CD4-positive, alpha-beta T cell (primary cell): ENCODE results near the gene SHOC1. TPM values are rescaled to one million over a fixed set of nuclear protein-coding genes. Genes with fewer than 3 reads are reported as not detected.

Experiments used
- ATAC-seq: fragments of 200-7000 bp; cut with Tn5 transposase; one replicate; pipeline ENCODE4 v1.10.0; 2022; ENCODE audit warnings: mild to moderate bottlenecking; ENCODE audit not compliant: poor library complexity
- CTCF ChIA-PET: fragments of 350-600 bp; sonication (Branson Sonifier 250); formaldehyde crosslinking; loops from one replicate; lab custom pipeline; 2021; ENCODE audit warnings: antibody characterized with exemption, inconsistent platforms; lab: Charles Lee
- POLR2A ChIA-PET: fragments of 350-600 bp; sonication (Branson Sonifier 250); formaldehyde crosslinking; loops from one replicate; lab custom pipeline; 2021; ENCODE audit warnings: antibody characterized with exemption, inconsistent platforms; lab: Charles Lee
- DNase-seq, 14 experiments: peaks; one replicate each; pipeline ENCODE4 v3.0.0-alpha.2; 2013 to 2020; ENCODE audit warnings: mixed read lengths in 2 of 14
- H3K27ac ChIP-seq, 2 donors: one replicate each; pipeline versions ENCODE4 v1.5.1 to v1.7.0; 2013; ENCODE audit warnings: low read length in 2 of 2, low read depth in 1 of 2, mild to moderate bottlenecking in 1 of 2
- H3K27me3 ChIP-seq, 2 experiments: 1 replicate in 1 of 2; 2 replicates in 1 of 2; pipeline versions ENCODE4 v1.6.1 to v1.7.0; 2013; ENCODE audit warnings: low read length in 2 of 2, control low read depth in 1 of 2, mild to moderate bottlenecking in 1 of 2, moderate library complexity in 1 of 2; ENCODE audit not compliant: insufficient read depth in 2 of 2, control insufficient read depth in 1 of 2
- H3K36me3 ChIP-seq: one replicate; pipeline ENCODE4 v1.6.1; 2013; ENCODE audit warnings: low read length, control low read depth; ENCODE audit not compliant: insufficient read depth
- H3K4me1 ChIP-seq: one replicate; pipeline ENCODE4 v1.6.1; 2013; ENCODE audit warnings: low read length, control low read depth; ENCODE audit not compliant: insufficient read depth
- H3K4me3 ChIP-seq: one replicate; pipeline ENCODE4 v1.5.1; 2013; ENCODE audit warnings: mild to moderate bottlenecking, low read length, moderate library complexity
- H3K9me3 ChIP-seq, 2 experiments: 1 replicate in 1 of 2; 2 replicates in 1 of 2; pipeline versions ENCODE4 v1.6.1 to v1.7.0; 2013; ENCODE audit warnings: low read length in 2 of 2, mild to moderate bottlenecking in 2 of 2, control low read depth in 1 of 2, moderate library complexity in 1 of 2; ENCODE audit not compliant: control insufficient read depth in 1 of 2, insufficient read depth in 1 of 2
- H3K27ac Mint-ChIP-seq: one replicate; pipeline ENCODE4 v1.8.0; 2020; ENCODE audit warnings: mixed read lengths
- H3K27me3 Mint-ChIP-seq: one replicate; pipeline ENCODE4 v1.8.0; 2021; ENCODE audit warnings: mixed read lengths
- H3K36me3 Mint-ChIP-seq: one replicate; pipeline ENCODE4 v1.8.0; 2021; ENCODE audit warnings: low read depth, mixed read lengths
- H3K4me1 Mint-ChIP-seq: one replicate; pipeline ENCODE4 v1.8.0; 2021; ENCODE audit warnings: low read depth, mixed read lengths
- H3K4me3 Mint-ChIP-seq: one replicate; pipeline ENCODE4 v1.8.0; 2020; ENCODE audit warnings: mild to moderate bottlenecking, mixed read lengths
- H3K9me3 Mint-ChIP-seq: one replicate; pipeline ENCODE4 v1.8.0; 2020; ENCODE audit warnings: mixed read lengths
- intact Hi-C, 2 experiments: fragments of 100-400 bp; cut with DNase I in 1 of 2; cut with micrococcal nuclease in 1 of 2; formaldehyde crosslinking; loops; one replicate each; pipeline versions ENCODE4 v1.15.1 to v1.9.0; 2023 to 2025; cut with DNase I, micrococcal nuclease
- total RNA-seq, 174 experiments: library from RNA in 2 of 174; stranded (reverse) in 2 of 174; gene quantifications; one replicate each; pipeline ENCODE4 v1.2.3 and lab custom pipeline; 2021 to 2026
- TF ChIP-seq, protein P1 (sequence below): fragments of 200-600 bp; IDR thresholded peaks from one replicate; pipeline ENCODE4 v1.8.0; 2022; ENCODE audit warnings: antibody characterized with exemption, mild to moderate bottlenecking

SHOC1 gene
- total RNA-seq, 2 experiments from 2014 or later = not detected

- Mint-ChIP-seq H3K4me1 (peaks cover 10% of the 10 kb centered on the region), H3K27ac (no peak overlapping the region), H3K36me3 (no peaks in the 10 kb centered on the region), H3K27me3 (no peaks in the 10 kb centered on the region), H3K4me3 (no peak overlapping the region), H3K9me3 (no peaks in the 10 kb centered on the region)
- Histone ChIP-seq H3K36me3 (no peaks in the 10 kb centered on the region), H3K27ac (no peak overlapping the region), H3K27me3 (no peaks in the 10 kb centered on the region), H3K4me1 (no peaks in the 10 kb centered on the region), H3K4me3 (no peak overlapping the region), H3K9me3 (no peaks in the 10 kb centered on the region)
- POLR2A ChIA-PET = no interaction called here
- intact Hi-C loops = no loop called here
- TF ChIP-seq, protein P1, sequence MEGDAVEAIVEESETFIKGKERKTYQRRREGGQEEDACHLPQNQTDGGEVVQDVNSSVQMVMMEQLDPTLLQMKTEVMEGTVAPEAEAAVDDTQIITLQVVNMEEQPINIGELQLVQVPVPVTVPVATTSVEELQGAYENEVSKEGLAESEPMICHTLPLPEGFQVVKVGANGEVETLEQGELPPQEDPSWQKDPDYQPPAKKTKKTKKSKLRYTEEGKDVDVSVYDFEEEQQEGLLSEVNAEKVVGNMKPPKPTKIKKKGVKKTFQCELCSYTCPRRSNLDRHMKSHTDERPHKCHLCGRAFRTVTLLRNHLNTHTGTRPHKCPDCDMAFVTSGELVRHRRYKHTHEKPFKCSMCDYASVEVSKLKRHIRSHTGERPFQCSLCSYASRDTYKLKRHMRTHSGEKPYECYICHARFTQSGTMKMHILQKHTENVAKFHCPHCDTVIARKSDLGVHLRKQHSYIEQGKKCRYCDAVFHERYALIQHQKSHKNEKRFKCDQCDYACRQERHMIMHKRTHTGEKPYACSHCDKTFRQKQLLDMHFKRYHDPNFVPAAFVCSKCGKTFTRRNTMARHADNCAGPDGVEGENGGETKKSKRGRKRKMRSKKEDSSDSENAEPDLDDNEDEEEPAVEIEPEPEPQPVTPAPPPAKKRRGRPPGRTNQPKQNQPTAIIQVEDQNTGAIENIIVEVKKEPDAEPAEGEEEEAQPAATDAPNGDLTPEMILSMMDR = no peak
- no peak for ATAC-seq
- DNase-seq = no peak
- CTCF ChIA-PET = no interaction called here
Observed at GRCh38 chr9:111799915-111800526, 5.3 kb upstream of the SHOC1 start.

GRCh38 chr9:111799506-111799905, 4.8 kb upstream of the SHOC1 start:
- Histone ChIP-seq H3K27ac (no peak overlapping the region), H3K4me3 (no peak overlapping the region), H3K4me1 (no peaks in the 10 kb centered on the region), H3K27me3 (no peaks in the 10 kb centered on the region), H3K9me3 (no peaks in the 10 kb centered on the region), H3K36me3 (no peaks in the 10 kb centered on the region)
- H3K36me3 Mint-ChIP-seq = no peaks in the 10 kb centered on the region
- TF ChIP-seq, protein P1 = no peak
- ChIA-PET POLR2A (no interaction called here), CTCF (no interaction called here)
- H3K27me3 Mint-ChIP-seq = no peaks in the 10 kb centered on the region
- ATAC-seq (no peak), DNase-seq (no peak)
- H3K4me1 Mint-ChIP-seq = peaks cover 8% of the 10 kb centered on the region
- no peak overlapping the region for H3K4me3 Mint-ChIP-seq
- intact Hi-C loops = no loop called here
- no peaks in the 10 kb centered on the region for H3K9me3 Mint-ChIP-seq
- no peak overlapping the region for H3K27ac Mint-ChIP-seq

GRCh38 chr9:111798786-111799185, 4.0 kb upstream of the SHOC1 start:
- H3K4me1 Mint-ChIP-seq = peaks cover 1% of the 10 kb centered on the region
- H3K4me3 Mint-ChIP-seq = no peak overlapping the region
- Histone ChIP-seq H3K27me3 (no peaks in the 10 kb centered on the region), H3K9me3 (no peaks in the 10 kb centered on the region), H3K4me3 (no peak overlapping the region), H3K36me3 (no peaks in the 10 kb centered on the region), H3K4me1 (no peaks in the 10 kb centered on the region), H3K27ac (no peak overlapping the region)
- no peaks in the 10 kb centered on the region for H3K27me3 Mint-ChIP-seq
- POLR2A ChIA-PET = no interaction called here
- no peak for DNase-seq
- TF ChIP-seq, protein P1 = no peak
- H3K36me3 Mint-ChIP-seq = no peaks in the 10 kb centered on the region
- no peaks in the 10 kb centered on the region for H3K9me3 Mint-ChIP-seq
- no peak overlapping the region for H3K27ac Mint-ChIP-seq
- intact Hi-C loops = no loop called here
- no peak for ATAC-seq
- CTCF ChIA-PET = no interaction called here
